Measurements from ENCODE around the gene SPATA1. TPM values are rescaled to one million over a fixed set of nuclear protein-coding genes. Genes with fewer than 3 reads are reported as not detected.

The SPATA1 gene
- polyA plus RNA-seq, 1 donor (not counting 4 experiments of a cell fraction or from before 2014, with no cell fraction given) = 0.25 TPM

GRCh38 chr1:84603223-84603622 is 97.0 kb downstream of the SPATA1 start:
- dilution Hi-C loops (cut with MboI; ENCODE audit: extremely low pct_ligation_motif_present, low sequenced_read_pairs) = no loop called here
- Histone ChIP-seq H3K9ac (ENCODE audit: control insufficient read depth, extremely low read depth, insufficient read depth, low read length) (peak overlapping the region; percentile 70), H3K27me3 (ENCODE audit: control insufficient read depth, extremely low read depth, insufficient read depth, low read length) (no peaks in the 10 kb centered on the region), H4K20me1 (ENCODE audit: control insufficient read depth, extremely low read depth, insufficient read depth, low read length) (no peaks in the 10 kb centered on the region), H3K4me3 (ENCODE audit: control insufficient read depth in 2 of 3, extremely low read depth in 1 of 3, insufficient read depth in 2 of 3, low read depth in 1 of 3, low read length in 3 of 3) (no peak overlapping the region), H3K4me2 (ENCODE audit: control insufficient read depth, extremely low read depth, insufficient read depth, low read depth, low read length) (peak overlapping the region; percentile 91), H3K36me3 (ENCODE audit: control insufficient read depth in 2 of 2, extremely low read depth in 1 of 2, insufficient read depth in 2 of 2, low read length in 2 of 2) (no peaks in the 10 kb centered on the region), H2AFZ (ENCODE audit: control insufficient read depth, low read length) (peak overlapping the region; percentile 34), H3K79me2 (ENCODE audit: control insufficient read depth, insufficient read depth, low read length) (no peaks in the 10 kb centered on the region), H3K9me3 (ENCODE audit: control insufficient read depth, low read depth, low read length) (no peaks in the 10 kb centered on the region), H3K4me1 (ENCODE audit: control insufficient read depth, extremely low read depth, insufficient read depth, low read length) (peaks cover 33% of the 10 kb centered on the region), H3K27ac (ENCODE audit: control insufficient read depth, insufficient read depth, low read length) (peak overlapping the region; percentile 87), H3K9me1 (ENCODE audit: control insufficient read depth, extremely low read depth, insufficient read depth, low read length) (no peaks in the 10 kb centered on the region)
- TF ChIP-seq, protein P1, sequence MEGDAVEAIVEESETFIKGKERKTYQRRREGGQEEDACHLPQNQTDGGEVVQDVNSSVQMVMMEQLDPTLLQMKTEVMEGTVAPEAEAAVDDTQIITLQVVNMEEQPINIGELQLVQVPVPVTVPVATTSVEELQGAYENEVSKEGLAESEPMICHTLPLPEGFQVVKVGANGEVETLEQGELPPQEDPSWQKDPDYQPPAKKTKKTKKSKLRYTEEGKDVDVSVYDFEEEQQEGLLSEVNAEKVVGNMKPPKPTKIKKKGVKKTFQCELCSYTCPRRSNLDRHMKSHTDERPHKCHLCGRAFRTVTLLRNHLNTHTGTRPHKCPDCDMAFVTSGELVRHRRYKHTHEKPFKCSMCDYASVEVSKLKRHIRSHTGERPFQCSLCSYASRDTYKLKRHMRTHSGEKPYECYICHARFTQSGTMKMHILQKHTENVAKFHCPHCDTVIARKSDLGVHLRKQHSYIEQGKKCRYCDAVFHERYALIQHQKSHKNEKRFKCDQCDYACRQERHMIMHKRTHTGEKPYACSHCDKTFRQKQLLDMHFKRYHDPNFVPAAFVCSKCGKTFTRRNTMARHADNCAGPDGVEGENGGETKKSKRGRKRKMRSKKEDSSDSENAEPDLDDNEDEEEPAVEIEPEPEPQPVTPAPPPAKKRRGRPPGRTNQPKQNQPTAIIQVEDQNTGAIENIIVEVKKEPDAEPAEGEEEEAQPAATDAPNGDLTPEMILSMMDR (optimal IDR thresholded peaks at IDR 0.05 in 1 of 3, IDR thresholded peaks at IDR 0.05 in 1 of 3, conservative IDR thresholded peaks at IDR 0.05 in 1 of 3; ENCODE audit: extremely low read depth in 1 of 3, insufficient read depth in 2 of 3, low read length in 3 of 3) = no peak
- no peak for TF ChIP-seq EZH2 (IDR thresholded peaks at IDR 0.05; ENCODE audit: low read length)
- DNase-seq (ENCODE audit: low read depth, low spot score) (no peak), FAIRE-seq (no peak)

GRCh38 chr1:84603941-84604830 is 98.0 kb downstream of the SPATA1 start:
- TF ChIP-seq, protein P1 (optimal IDR thresholded peaks at IDR 0.05 in 1 of 3, IDR thresholded peaks at IDR 0.05 in 1 of 3, conservative IDR thresholded peaks at IDR 0.05 in 1 of 3; ENCODE audit: extremely low read depth in 1 of 3, insufficient read depth in 2 of 3, low read length in 3 of 3) = peak; percentile 86 to 93 (median 86)
- TF ChIP-seq EZH2 (IDR thresholded peaks at IDR 0.05; ENCODE audit: low read length) = no peak
- DNase-seq (ENCODE audit: low read depth, low spot score) (peak; percentile 72), FAIRE-seq (peak; percentile 94)
- Histone ChIP-seq H3K9me3 (ENCODE audit: control insufficient read depth, low read depth, low read length) (no peaks in the 10 kb centered on the region), H2AFZ (ENCODE audit: control insufficient read depth, low read length) (peak overlapping the region; percentile 85), H3K9ac (ENCODE audit: control insufficient read depth, extremely low read depth, insufficient read depth, low read length) (peak overlapping the region; percentile 70), H3K27ac (ENCODE audit: control insufficient read depth, insufficient read depth, low read length) (peak overlapping the region; percentile 87), H4K20me1 (ENCODE audit: control insufficient read depth, extremely low read depth, insufficient read depth, low read length) (no peaks in the 10 kb centered on the region), H3K9me1 (ENCODE audit: control insufficient read depth, extremely low read depth, insufficient read depth, low read length) (no peaks in the 10 kb centered on the region), H3K4me3 (ENCODE audit: control insufficient read depth in 2 of 3, extremely low read depth in 1 of 3, insufficient read depth in 2 of 3, low read depth in 1 of 3, low read length in 3 of 3) (peak overlapping the region; percentile 28 to 71 (median 67)), H3K4me2 (ENCODE audit: control insufficient read depth, extremely low read depth, insufficient read depth, low read depth, low read length) (peak overlapping the region; percentile 91), H3K79me2 (ENCODE audit: control insufficient read depth, insufficient read depth, low read length) (no peaks in the 10 kb centered on the region), H3K27me3 (ENCODE audit: control insufficient read depth, extremely low read depth, insufficient read depth, low read length) (no peaks in the 10 kb centered on the region), H3K4me1 (ENCODE audit: control insufficient read depth, extremely low read depth, insufficient read depth, low read length) (peaks cover 27% of the 10 kb centered on the region), H3K36me3 (ENCODE audit: control insufficient read depth in 2 of 2, extremely low read depth in 1 of 2, insufficient read depth in 2 of 2, low read length in 2 of 2) (no peaks in the 10 kb centered on the region)
- dilution Hi-C loops (cut with MboI; ENCODE audit: extremely low pct_ligation_motif_present, low sequenced_read_pairs) = no loop called here

All from keratinocyte (primary cell).